NCI-H2196 (cell line): ENCODE measurements around the gene PTPRF.
"Not testable (repeated sequence)": the region's sequence is repeated elsewhere in the genome, so short reads cannot be mapped to it uniquely, and the experiment has no call there.

ENCODE experiments used
- DNase-seq: peaks from one replicate; lab custom pipeline; 2025; ENCODE audit not compliant: unreplicated experiment; lab: John Stamatoyannopoulos, UW

Gene PTPRF

DNA sequence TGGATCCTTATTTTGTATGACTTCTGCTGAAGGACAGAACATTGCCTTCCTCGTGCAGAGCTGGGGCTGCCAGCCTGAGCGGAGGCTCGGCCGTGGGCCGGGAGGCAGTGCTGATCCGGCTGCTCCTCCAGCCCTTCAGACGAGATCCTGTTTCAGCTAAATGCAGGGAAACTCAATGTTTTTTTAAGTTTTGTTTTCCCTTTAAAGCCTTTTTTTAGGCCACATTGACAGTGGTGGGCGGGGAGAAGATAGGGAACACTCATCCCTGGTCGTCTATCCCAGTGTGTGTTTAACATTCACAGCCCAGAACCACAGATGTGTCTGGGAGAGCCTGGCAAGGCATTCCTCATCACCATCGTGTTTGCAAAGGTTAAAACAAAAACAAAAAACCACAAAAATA, 91.8 kb downstream of the PTPRF start:
- DNase-seq: no peak

GRCh38 chr1:43622901-43623780, 92.5 kb downstream of the PTPRF start:
- DNase-seq: no peak

- no peak for DNase-seq
Observed at GRCh38 chr1:43625063-43625780, 94.5 kb downstream of the PTPRF start.

GRCh38 chr1:43632135-43632670, 101.5 kb downstream of the PTPRF start:
- DNase-seq: peak; percentile 67

DNA sequence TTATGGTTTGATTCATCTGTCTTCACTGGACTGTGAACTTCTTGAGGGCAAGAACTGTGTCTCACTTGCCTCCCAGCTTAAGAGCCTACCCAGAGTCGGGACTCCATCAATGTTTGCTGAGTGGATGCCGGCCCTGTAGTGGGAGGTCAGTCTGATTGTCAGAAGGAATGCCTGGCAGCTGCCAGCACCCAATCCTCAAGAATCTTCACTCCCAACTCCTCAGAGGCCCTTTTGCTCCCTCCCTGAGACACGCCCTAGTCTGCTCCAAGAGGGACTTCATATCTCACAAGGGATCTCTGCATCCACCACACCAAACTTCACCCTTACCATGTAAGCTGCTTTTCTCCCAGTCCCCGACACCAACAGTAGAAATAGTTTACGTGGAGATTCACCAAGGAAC, 104.0 kb downstream of the PTPRF start:
- DNase-seq: no peak

DNA sequence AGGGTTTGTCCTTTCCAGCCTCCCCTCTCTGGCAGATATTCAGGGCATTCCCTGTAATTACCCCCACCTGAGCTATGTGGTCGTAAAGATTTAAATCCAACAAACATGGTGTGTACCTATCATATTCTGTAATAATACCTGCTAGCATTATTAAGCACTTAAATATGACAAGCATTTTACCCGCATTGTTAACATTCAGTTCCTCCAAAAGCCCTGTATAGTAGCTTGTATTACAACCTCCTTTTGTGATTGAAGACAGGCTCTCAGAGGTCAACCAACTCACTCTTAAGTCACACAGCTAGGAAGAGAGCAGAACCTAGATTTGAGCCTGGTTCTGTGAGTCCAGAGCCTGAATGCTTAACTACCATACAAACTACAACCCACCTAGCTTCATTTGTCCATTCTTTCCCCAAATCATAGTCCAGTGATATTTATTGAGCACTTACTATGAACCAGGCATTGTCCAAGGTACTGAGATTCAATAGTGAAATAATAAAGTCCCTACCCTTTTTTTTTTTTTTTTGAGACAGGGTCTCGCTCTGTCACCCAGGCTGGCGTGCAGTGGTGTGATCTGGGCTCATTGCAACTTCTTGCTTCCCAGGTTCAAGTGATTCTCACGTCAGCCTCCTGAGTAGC, 105.4 kb downstream of the PTPRF start:
- no peak for DNase-seq

GRCh38 chr1:43637267-43637666, 106.6 kb downstream of the PTPRF start:
- DNase-seq: no peak

- not testable (repeated sequence) for DNase-seq
Observed at GRCh38 chr1:43638381-43638780, 107.7 kb downstream of the PTPRF start.

GRCh38 chr1:43639976-43640794, 109.5 kb downstream of the PTPRF start:
- peak; percentile 63 for DNase-seq

GRCh38 chr1:43644558-43644957, 113.9 kb downstream of the PTPRF start:
- no peak for DNase-seq

- no peak for DNase-seq
Observed at GRCh38 chr1:43645461-43645860, 114.8 kb downstream of the PTPRF start.

GRCh38 chr1:43647331-43647730, 116.6 kb downstream of the PTPRF start:
- not testable (repeated sequence) for DNase-seq

DNA sequence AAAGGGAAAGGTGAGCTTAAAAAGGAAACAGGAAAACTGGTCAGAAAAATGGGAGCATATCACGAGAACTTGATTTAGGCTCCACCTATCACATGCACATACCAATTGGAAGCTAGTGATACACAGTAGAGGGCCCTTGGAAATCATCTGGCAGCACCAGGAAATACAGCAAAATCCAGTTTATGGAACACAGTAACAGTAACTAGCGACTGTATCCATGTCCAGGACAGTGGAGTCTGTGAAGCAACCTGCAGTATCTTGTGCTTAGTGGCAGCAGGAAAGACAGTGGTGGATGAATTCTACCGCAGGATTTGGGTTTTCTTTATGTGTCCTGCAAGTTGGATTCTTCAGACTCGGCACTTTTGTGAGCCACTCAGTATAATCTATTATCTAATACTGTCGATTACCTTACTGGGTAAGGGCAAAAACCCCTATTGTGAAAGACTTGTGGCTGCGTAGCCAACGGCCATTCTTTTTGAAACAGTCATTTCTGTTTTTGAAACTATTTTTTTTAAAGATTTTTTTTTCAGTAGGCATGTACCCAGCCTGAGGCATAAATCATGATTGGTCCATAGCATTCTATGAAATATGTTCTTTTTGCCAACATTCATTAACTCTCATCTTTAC, 117.7 kb downstream of the PTPRF start:
- DNase-seq: no peak

DNA sequence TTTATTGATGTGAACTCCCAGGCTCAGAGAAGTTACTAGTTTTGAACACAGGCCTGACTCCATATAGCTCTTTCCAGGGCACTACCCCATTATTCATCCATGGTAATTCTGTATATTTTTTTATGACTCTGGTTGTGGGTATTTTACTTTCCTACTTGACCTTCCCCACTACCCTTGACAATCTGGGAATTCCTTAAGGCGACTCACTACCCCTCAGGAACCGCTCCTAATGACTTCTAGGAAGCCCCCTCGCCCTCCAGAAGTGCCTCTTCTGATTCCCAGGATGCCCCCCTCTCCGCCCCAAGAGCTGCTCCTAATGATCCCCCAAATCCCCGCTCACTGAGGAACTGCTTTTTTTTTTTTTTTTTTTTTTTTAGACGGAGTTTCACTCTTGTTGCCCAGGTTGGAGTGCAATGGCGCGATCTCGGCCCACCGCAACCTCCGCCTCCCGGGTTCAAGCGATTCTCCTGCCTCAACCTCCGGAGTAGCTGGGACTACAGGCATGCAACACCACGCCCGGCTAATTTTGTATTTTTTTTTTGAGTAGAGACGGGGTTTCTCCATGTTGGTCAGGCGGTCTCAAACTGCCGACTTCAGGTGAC, 118.3 kb downstream of the PTPRF start:
- DNase-seq: no peak

DNA sequence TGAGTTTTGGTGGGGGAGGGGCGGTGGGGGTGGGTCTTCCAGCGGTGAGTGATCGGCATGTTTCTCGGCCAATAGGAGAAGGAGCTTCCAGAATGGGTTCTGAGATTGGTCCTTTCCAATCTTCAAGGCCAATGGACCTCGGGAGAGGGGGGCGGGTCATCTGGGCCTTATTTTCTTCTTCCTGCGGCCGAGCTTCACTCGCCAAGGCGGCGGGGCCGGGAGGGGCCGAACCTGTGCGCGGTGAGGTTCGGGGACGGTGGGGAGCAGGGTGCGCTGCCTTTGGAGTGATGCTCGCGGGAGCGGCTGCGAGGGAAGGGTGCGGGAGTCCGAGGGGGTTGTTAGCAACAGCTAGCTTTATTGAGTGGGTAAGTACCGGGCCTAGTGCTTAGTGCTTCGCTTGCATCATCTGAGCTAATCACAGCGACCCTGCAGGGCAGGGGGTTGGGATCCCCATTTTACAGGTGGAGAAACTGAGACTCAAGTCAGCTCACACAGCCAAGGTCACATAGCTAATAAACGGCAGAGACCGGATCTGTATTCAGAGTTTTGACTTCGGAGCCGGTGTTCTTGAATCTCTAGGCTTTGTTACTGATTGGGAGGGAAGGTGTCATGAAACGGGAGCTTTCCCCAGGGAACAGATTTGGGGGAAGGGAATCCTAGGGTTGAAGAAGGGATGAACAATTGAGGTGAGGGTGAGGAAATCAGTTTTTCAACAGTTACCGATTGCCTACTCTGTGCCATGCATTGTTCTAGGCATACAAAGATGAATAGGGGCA, 119.8 kb downstream of the PTPRF start:
- peak; percentile 95 for DNase-seq

DNA sequence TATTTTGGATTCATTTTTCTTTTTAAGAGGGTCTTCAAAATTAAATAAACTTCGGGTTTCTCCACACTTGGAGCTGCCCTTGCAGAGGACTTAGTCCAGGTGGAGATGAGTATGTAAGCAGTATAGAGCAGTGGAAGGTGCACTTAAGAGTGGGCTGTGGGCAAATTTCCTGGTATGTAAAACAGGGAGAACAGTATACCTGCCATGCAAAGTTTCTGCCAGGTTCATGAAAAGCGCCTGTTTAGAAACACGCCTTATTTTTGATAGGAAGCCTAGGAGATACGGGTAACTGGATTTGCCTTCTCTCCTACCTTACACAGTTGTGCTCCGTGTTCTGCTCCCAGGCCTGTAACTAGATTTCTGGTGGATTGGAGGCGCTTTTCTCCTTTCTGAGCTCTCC, 120.5 kb downstream of the PTPRF start:
- no peak for DNase-seq

GRCh38 chr1:43651902-43652301, 121.2 kb downstream of the PTPRF start:
- DNase-seq: no peak

DNA sequence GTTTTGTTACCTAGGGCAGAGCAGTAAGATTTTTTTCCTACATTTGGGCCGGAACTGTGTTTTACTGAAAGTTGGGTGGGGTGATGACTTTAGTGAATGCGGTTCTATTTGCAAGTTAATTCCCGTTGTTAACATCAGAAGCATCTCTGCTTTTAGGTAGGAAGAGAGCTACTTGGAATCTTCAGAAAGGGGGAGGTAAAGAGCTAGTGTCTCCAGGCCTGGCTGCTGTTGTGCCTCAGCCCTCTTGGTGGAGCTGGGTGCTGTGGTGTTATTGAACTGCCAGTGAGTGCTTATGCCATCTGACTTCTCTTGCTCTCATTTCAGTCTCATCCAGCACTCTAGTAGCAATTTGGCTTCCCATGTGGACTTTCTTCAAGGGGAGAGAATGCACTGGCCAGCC, 122.7 kb downstream of the PTPRF start:
- DNase-seq: peak; percentile 28

DNA sequence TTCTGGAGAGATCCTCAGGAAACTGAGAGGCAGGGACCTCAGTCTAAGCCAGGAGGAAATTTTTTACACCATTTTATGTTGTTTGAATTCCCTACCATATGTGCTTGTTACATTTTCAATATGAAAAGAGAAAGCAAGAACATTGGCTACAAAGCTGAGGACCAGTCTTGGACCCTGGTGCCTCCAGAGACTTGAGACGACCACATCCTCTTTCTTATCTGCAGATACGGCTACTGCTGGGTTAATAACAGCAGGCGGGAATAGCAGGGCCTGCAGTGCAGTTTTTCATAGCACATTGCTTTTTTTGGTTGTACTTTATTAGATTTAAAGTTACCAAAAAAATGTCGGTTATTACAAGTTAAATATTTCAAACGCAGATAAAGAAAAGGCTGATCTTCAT, 123.2 kb downstream of the PTPRF start:
- no peak for DNase-seq
